Ectodermal cell (in vitro differentiated cells): ENCODE data around the gene FBXO41.
A peak's percentile ranks its signal among the peaks of the same experiment; 100 is the strongest.

Experiments
- H3K27ac ChIP-seq: 2 replicates; pipeline ENCODE4 v1.7.0; 2013; ENCODE audit warnings: mild to moderate bottlenecking, low read depth, low read length; ENCODE audit not compliant: insufficient read depth, poor library complexity, severe bottlenecking
- H3K27me3 ChIP-seq: 2 replicates; pipeline ENCODE4 v1.7.0; 2013; ENCODE audit warnings: mild to moderate bottlenecking, low read length; ENCODE audit not compliant: insufficient read depth, control insufficient read depth, poor library complexity, severe bottlenecking
- H3K36me3 ChIP-seq: one replicate; pipeline ENCODE4 v1.7.0; 2013; ENCODE audit warnings: low read length; ENCODE audit not compliant: control insufficient read depth, insufficient read depth
- H3K4me1 ChIP-seq: one replicate; pipeline ENCODE4 v1.7.0; 2013; ENCODE audit warnings: low read length; ENCODE audit not compliant: control insufficient read depth, insufficient read depth
- H3K4me3 ChIP-seq: 2 replicates; pipeline ENCODE4 v1.7.0; 2013; ENCODE audit warnings: low read depth, low read length, control low read depth; ENCODE audit not compliant: insufficient read depth
- H3K9me3 ChIP-seq: 2 replicates; pipeline ENCODE4 v1.7.0; 2013; ENCODE audit warnings: mild to moderate bottlenecking, low read length, moderate library complexity; ENCODE audit not compliant: control insufficient read depth
- WGBS, 2 experiments: methylation state at CpG; one replicate each; pipeline ENCODE4 v1.1.7; 2013; ENCODE audit warnings: missing lambda C conversion rate in 2 of 2; 5-methylcytosine and 5-hydroxymethylcytosine counted together

FBXO41 gene

DNA sequence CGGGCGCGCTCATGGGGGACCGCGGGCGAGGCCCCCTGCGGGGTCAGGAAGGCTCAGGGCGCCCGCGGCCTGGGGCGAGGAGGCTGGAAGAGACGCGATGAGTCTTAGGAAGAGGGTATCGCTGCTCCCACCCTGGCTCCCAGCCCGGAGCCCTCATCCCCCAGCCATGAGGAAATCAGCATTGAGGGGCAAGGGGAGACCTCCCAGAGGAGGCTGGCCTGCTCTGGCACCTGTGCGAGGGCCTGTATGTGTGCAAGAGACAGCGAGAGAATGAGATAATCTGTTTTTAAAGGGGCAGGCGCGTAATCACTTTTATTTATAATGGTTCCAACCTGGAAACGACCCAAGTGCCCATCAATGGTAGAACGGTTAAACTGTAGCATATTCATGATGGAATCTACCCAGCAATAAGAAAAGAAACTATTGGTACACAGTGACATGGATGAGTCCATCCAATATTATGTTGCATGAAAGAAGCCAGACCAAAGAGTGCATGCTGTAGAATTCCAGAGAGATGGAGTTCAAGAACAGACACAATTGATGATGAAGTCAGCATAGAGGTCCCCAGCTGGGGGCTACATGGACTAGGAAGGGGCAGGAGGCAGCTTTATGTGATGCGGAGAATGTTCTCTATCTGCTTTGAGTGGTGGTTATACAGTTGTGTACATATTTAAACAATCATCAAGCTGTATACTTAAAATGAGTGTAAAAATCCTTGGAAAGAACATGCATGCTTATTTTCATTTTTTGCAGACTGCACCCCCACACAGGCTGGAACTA lies 14.4 kb downstream of the FBXO41 start:
- peaks cover 4% of the 10 kb centered on the region for H3K4me1 ChIP-seq
- peaks cover 51% of the 10 kb centered on the region for H3K27me3 ChIP-seq
- H3K36me3 ChIP-seq: no peaks in the 10 kb centered on the region
- peak overlapping the region; percentile 32 for H3K4me3 ChIP-seq
- H3K27ac ChIP-seq: no peak overlapping the region
- WGBS, 2 experiments: 24 to 27% methylated on average over 21 to 22 of the region's 22 CpGs
- no peaks in the 10 kb centered on the region for H3K9me3 ChIP-seq

DNA sequence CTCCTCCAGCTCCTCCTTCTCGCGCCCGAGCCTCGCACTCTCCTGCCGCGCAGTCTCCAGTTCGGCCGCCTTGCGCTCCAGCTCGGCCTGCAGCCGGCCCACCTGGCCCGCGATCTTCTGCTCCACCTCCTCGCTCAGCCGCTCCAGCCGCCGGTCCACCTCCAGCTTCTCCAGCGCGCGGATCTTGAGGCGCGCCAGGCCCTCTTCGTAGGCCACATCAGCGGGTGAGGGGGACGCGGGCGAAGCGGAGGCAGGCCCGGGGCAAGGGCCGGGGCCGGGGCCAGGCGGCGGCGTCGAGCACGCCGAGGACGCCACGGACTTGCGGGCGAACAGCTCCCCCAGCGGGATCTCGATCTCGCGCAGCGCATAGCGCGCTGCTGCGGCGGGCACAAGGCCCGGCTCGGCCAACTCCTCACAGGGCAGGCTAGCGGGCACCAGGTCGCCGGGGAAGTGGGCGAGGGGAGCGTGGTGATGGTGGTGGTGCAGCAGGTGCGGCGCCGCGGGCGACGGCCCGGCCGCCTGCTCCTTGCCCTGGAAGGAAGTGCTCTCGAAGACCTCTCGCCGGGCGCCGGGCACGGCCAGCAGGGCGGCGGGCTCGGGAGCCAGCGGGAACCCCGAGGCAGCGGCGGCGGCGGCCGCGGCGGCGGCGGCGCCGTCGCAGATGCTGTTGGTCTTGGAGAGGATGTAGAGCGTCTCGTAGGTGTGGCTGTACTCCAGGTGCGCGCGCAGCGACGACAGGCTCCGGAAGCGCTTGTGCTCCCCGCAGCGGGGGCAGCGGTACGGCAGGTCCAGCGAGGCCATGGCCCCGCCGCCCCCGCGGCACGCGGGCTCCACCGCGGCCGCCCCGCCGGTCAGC lies 15.2 kb downstream of the FBXO41 start:
- 2% methylated on average over 113 of the region's 113 CpGs for WGBS, 2 experiments
- Histone ChIP-seq H3K27ac (no peak overlapping the region), H3K4me3 (peak overlapping the region; percentile 32)

DNA sequence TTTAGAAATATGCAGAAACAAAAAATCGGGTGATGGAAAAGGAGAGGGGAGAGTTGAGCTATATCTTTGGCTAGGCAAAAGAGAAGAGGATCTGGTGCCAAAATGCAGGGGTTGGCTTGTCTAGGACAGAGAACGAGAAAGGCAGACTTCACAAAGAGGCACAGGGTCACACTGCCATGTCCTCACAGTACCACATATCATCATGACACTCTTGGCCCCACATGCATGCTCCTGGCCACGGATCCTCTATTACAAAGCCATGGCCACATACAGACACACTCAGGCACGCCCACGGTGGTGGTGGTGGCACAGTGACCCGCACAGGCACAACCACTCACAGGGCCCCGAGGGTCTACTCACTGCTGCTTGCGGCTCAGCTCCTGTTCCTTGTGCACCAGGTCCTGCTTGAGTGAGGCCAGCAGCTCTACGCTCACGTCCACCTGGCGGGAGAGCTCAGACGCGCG lies 15.9 kb downstream of the FBXO41 start:
- H3K4me3 ChIP-seq: peak overlapping the region; percentile 32

More for the DNA sequence above, 15.2 kb downstream of the FBXO41 start:
- Histone ChIP-seq H3K9me3 (no peaks in the 10 kb centered on the region), H3K36me3 (no peaks in the 10 kb centered on the region), H3K27me3 (peaks cover 51% of the 10 kb centered on the region), H3K4me1 (peaks cover 4% of the 10 kb centered on the region)

DNA sequence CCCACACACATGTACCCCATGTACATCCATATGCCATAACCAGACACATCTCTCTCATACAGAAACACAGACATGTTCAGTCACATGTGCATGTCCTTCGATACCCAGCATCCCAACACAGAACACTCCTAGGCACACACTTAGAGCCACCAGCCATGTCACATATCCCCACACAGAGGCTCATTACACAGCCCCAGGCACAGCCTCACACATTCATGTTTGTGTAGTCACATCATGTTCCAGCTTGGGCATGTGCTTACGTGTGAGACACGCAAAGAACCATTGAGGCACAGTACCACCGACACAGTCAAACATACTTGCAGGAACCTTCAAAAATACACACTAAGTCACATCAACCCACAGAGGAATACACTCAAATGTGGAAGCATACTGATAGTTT lies 17.3 kb downstream of the FBXO41 start:
- H3K36me3 ChIP-seq: no peaks in the 10 kb centered on the region
- no peak overlapping the region for H3K27ac ChIP-seq
- H3K4me1 ChIP-seq: no peaks in the 10 kb centered on the region
- H3K9me3 ChIP-seq: no peaks in the 10 kb centered on the region
- H3K4me3 ChIP-seq: no peak overlapping the region
- 94 to 96% methylated on average over 4 of the region's 4 CpGs for WGBS, 2 experiments
- H3K27me3 ChIP-seq: peaks cover 51% of the 10 kb centered on the region

More for the DNA sequence above, 15.9 kb downstream of the FBXO41 start:
- H3K36me3 ChIP-seq: no peaks in the 10 kb centered on the region
- H3K4me1 ChIP-seq: peaks cover 4% of the 10 kb centered on the region
- H3K27me3 ChIP-seq: peaks cover 51% of the 10 kb centered on the region
- no peaks in the 10 kb centered on the region for H3K9me3 ChIP-seq
- H3K27ac ChIP-seq: no peak overlapping the region
- 35 to 36% methylated on average over 14 of the region's 14 CpGs for WGBS, 2 experiments

DNA sequence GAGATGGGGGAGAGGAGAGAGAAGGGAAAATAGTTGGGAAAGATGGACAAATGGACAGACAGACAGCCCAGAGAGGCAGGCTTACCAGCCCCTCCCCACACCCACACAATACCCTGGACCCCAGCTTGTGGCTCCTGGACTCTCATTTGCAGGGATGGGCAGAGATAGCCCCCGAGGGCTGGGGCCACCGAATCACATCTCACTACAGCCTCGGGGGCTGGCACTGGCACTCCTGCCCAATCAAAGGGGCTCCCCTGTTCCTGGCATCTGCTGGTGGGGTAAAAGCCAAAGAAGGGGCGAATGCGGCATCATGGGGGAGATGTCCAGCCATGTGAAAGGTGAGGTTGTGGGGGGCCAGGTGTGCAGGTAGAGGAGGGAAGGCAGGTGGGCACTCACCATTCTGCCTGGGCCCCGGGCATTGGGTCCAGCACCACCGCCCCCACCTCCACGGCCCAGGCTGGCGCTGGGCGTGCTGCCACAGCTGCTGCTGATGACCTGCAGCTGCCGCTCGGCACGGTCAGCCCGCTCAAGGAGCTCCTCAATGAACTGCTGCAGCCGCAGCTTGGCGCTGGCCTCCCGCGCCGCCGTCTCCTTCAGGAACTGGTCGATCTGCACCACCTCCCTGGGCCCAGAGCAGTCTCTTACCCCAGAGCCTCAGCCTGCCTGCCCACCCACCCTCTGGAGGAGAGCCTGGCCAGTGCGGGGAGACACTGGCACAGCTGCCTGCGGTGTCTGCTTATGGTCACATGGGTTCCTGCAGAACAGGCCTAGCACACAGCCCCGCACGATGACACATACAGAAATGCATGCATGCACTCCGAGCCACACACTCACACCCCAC lies 18.0 kb downstream of the FBXO41 start:
- Histone ChIP-seq H3K27me3 (peaks cover 49% of the 10 kb centered on the region), H3K27ac (no peak overlapping the region), H3K36me3 (no peaks in the 10 kb centered on the region), H3K4me3 (no peak overlapping the region), H3K4me1 (no peaks in the 10 kb centered on the region), H3K9me3 (no peaks in the 10 kb centered on the region)
- WGBS, 2 experiments: 94% methylated on average over 26 of the region's 26 CpGs

DNA sequence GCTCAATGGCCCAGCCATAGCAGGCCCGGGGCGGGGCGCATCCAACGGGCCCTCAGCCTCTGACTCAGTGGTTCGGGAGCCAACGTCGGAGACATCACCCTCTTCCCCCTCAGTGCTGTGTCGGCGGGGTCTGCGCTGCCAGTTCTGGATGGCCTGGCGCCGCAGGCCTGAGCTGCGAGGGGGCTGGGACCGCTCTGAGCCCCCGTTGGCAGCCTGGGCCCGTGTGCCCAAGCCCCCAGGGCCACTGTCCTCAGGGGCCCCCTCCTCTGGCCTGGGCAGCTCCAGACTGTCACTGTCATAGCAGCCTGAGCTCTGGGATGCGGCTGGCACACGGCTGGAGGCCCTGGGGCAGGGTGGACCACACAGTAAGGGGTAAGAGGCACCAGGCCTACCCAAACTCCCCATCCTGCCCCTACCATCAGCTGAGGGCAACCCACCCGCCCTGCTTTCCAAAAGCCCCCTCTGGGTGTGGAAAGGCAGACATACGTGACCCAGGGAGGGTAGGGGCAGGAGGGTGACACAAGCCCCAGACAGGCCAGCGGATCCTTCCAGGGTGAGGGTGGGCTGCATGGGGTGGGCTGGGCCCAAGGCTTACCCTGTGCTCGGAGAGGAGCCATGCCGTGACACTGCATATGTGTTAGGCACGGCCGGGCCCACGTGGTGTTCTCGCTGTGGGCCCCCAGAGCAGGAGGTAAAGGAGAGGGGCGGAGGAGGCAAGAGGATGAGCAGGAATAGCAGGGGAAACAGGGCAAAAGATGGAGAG lies 18.8 kb downstream of the FBXO41 start:
- WGBS, 2 experiments: 93 to 94% methylated on average over 28 of the region's 28 CpGs
- peaks cover 41% of the 10 kb centered on the region for H3K27me3 ChIP-seq
- H3K4me1 ChIP-seq: no peaks in the 10 kb centered on the region
- no peaks in the 10 kb centered on the region for H3K9me3 ChIP-seq
- no peaks in the 10 kb centered on the region for H3K36me3 ChIP-seq
- H3K4me3 ChIP-seq: no peak overlapping the region
- H3K27ac ChIP-seq: no peak overlapping the region

DNA sequence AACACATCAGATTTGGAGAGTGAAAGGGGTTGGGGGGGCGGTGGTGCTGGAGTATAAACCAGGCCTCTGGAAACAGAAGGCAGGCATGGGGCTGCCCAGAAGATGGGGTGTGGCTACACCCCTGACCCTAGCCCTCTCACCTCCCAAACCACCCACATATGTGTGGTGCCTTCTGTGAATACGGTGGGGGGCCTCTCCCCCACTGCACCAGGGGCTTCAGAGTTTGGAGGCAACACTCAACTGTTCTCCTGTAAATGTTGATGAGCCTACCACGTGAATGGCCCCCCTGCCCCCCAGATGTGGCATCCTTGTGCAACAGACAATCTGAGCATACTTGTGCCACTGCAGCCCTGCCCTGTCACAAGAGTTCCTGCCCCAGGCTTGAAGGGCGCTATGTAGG lies 19.5 kb downstream of the FBXO41 start:
- Histone ChIP-seq H3K9me3 (no peaks in the 10 kb centered on the region), H3K4me1 (no peaks in the 10 kb centered on the region), H3K27me3 (peaks cover 34% of the 10 kb centered on the region), H3K4me3 (no peak overlapping the region), H3K36me3 (no peaks in the 10 kb centered on the region), H3K27ac (no peak overlapping the region)
- WGBS, 2 experiments: 90 to 91% methylated on average over 3 of the region's 4 CpGs

DNA sequence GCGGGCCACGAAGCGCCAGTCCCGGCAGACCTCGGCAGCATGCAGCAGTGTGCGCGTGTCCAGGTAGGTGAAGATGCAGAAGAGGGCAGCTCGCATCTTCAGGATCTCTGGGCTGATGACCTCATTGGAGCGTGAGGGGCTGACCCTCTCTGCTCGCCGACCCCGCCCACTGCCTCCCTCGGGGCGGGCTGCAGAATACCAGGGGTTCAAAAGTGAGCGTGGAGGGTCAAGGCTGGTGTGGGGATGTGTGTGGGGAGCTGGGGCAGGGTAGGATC lies 20.0 kb downstream of the FBXO41 start:
- Histone ChIP-seq H3K36me3 (no peaks in the 10 kb centered on the region), H3K4me1 (no peaks in the 10 kb centered on the region), H3K27me3 (peaks cover 29% of the 10 kb centered on the region), H3K4me3 (no peak overlapping the region), H3K27ac (no peak overlapping the region), H3K9me3 (no peaks in the 10 kb centered on the region)
- 94 to 95% methylated on average over 15 of the region's 15 CpGs for WGBS, 2 experiments

DNA sequence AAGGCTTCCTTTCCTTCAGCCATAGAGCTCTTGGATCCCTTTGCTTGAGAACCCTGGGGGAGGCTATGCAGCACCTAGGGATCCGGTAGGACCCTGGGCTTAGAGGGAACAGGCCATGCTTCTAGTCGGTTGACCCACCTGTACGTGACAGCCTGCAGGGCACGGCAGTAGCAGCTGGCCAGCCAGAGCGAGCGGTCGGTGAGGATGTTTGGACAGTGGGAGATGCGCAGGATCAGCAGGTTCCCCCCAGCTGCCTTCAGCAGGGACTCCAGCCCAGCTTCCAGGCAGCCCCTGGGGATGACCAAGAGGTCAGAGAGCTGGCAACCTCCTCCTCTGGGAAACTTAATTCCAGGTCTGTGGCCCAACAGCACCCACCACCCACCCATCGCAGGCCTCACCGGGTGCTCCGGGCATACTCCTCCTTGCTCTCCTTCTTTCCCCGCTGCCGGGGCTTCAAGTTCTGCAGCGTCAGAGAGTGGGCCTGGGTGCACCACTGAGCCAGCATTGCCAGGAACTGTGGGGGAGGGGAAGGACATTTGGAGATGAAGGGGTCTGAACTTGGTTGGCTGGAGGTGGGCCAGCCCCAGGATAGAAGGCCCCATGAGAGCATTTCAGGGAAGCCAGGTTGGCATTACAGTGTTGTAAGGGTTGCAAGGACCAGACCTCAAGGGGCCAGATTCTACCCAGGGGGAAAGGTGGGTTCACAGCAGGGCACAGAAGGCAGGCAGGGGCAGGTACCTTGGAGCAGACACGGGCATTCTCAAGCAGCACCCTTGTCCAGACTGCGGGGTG lies 20.5 kb downstream of the FBXO41 start:
- 93% methylated on average over 16 of the region's 16 CpGs for WGBS, 2 experiments
- H3K36me3 ChIP-seq: no peaks in the 10 kb centered on the region
- H3K27ac ChIP-seq: no peak overlapping the region
- H3K4me3 ChIP-seq: no peak overlapping the region
- H3K9me3 ChIP-seq: no peaks in the 10 kb centered on the region
- H3K4me1 ChIP-seq: no peaks in the 10 kb centered on the region
- H3K27me3 ChIP-seq: peaks cover 24% of the 10 kb centered on the region
